GM12878 (cell line): ENCODE data around the gene RBM18. TPM values are rescaled to one million over a fixed set of nuclear protein-coding genes. Genes with fewer than 3 reads are reported as not detected.

Experiments used
- ATAC-seq: fragments of 200-7000 bp; cut with Tn5 transposase; 3 replicates; pipeline ENCODE4 v1.9.1; 2020; ENCODE audit warnings: mild to moderate bottlenecking, moderate library complexity
- BruUV-seq: library from RNA; stranded (reverse); fragments of 400-500 nt; replicated peaks from 2 replicates; lab custom pipeline; 2021; lab: Mats Ljungman, UMichigan
- CTCF ChIA-PET: fragments of 300-600 bp; sonication (Branson Sonifier 250); formaldehyde crosslinking; extraction: SDS; loops from one replicate; lab custom pipeline; 2021; ENCODE audit warnings: inconsistent platforms; lab: Yijun Ruan, JAX
- POLR2A ChIA-PET: fragments of 350-600 bp; formaldehyde crosslinking; extraction: SDS; loops from one replicate; lab custom pipeline; 2021; ENCODE audit warnings: inconsistent platforms; lab: Charles Lee
- RAD21 ChIA-PET: fragments of 300-600 bp; sonication (Branson Sonifier 250); formaldehyde crosslinking; loops from one replicate; lab custom pipeline; 2023; ENCODE audit warnings: antibody characterized with exemption; ENCODE audit not compliant: unreplicated experiment; lab: Charles Lee
- SMC1A ChIA-PET: fragments of 300-600 bp; sonication (Branson Sonifier 250); formaldehyde crosslinking; loops from one replicate; lab custom pipeline; 2023; ENCODE audit not compliant: unreplicated experiment, uncharacterized antibody; lab: Charles Lee
- DNase-seq: peaks from one replicate; pipeline ENCODE4 v3.0.0-alpha.2; 2011; ENCODE audit warnings: low read depth, low spot score
- FAIRE-seq: peaks from 3 replicates; lab custom pipeline; 2011; peaks lifted over from hg19 to GRCh38; lab: Jason Lieb, UNC
- H2AFZ ChIP-seq: 2 replicates; pipeline ENCODE4 v1.6.0; 2011; ENCODE audit warnings: low read depth, low read length, control low read depth; ENCODE audit not compliant: control insufficient read depth
- H3K27ac ChIP-seq: 2 replicates; pipeline ENCODE4 v1.5.1; 2011; ENCODE audit warnings: control low read depth; ENCODE audit not compliant: control insufficient read depth, insufficient read depth
- H3K27me3 ChIP-seq, 2 experiments: replicated peaks in 1 of 2; 2 replicates each; pipeline versions ENCODE4 v1.6.0 to v1.6.1; 2011; ENCODE audit warnings: low read length in 1 of 2; ENCODE audit not compliant: control insufficient read depth in 2 of 2, insufficient read depth in 2 of 2
- H3K36me3 ChIP-seq, 2 experiments: 2 replicates each; pipeline ENCODE4 v1.5.1; 2011; ENCODE audit warnings: low read length in 1 of 2; ENCODE audit not compliant: control insufficient read depth in 2 of 2, insufficient read depth in 2 of 2
- H3K4me1 ChIP-seq: 2 replicates; pipeline ENCODE4 v1.6.1; 2011; ENCODE audit warnings: mild to moderate bottlenecking, low read length, moderate library complexity, mixed read lengths; ENCODE audit not compliant: control insufficient read depth, insufficient read depth
- H3K4me2 ChIP-seq: 2 replicates; pipeline ENCODE4 v1.6.0; 2011; ENCODE audit warnings: control low read depth; ENCODE audit not compliant: control insufficient read depth, insufficient read depth
- H3K4me3 ChIP-seq: fragments of 200-600 bp; sonication (generic); 2 replicates; pipeline ENCODE4 v1.5.1; 2016
- H3K79me2 ChIP-seq: 2 replicates; pipeline ENCODE4 v1.6.0; 2011; ENCODE audit warnings: low read length; ENCODE audit not compliant: control insufficient read depth, insufficient read depth
- H3K9ac ChIP-seq: 2 replicates; pipeline ENCODE4 v1.8.0; 2011; ENCODE audit warnings: low read length, control low read depth, mixed read lengths; ENCODE audit not compliant: control insufficient read depth, insufficient read depth
- H3K9me3 ChIP-seq: replicated peaks from 3 replicates; pipeline ENCODE4 v1.5.1; 2011; ENCODE audit warnings: mild to moderate bottlenecking, low read length; ENCODE audit not compliant: control insufficient read depth, insufficient read depth
- H4K20me1 ChIP-seq: 2 replicates; pipeline ENCODE4 v1.6.0; 2011; ENCODE audit not compliant: control insufficient read depth, insufficient read depth
- ASH2L ChIP-seq: fragments of 300-600, 200-600 bp; sonication (generic); IDR thresholded peaks from 2 replicates; pipeline ENCODE4 v1.6.1; 2017; ENCODE audit warnings: low read depth, mild to moderate bottlenecking, borderline replicate concordance
- ATF7 ChIP-seq: fragments of 450-650 bp; IDR thresholded peaks from 2 replicates; pipeline ENCODE4 v1.6.1; 2016; ENCODE audit warnings: low read depth, mild to moderate bottlenecking
- BCL11A ChIP-seq: IDR thresholded peaks from 2 replicates; pipeline ENCODE4 v1.6.1; 2011; ENCODE audit warnings: low read depth, low read length
- KDM1A ChIP-seq: fragments of 200-600 bp; sonication (generic); IDR thresholded peaks from 2 replicates; pipeline ENCODE4 v1.6.1; 2016; ENCODE audit warnings: borderline replicate concordance
- PAX8 ChIP-seq: fragments of 450-650 bp; IDR thresholded peaks from 2 replicates; pipeline ENCODE4 v1.6.1; 2017; ENCODE audit warnings: mild to moderate bottlenecking, moderate library complexity
- POLR2A ChIP-seq: IDR thresholded peaks from 2 replicates; pipeline ENCODE4 v1.6.1; 2011; ENCODE audit warnings: low read depth, mild to moderate bottlenecking, low read length
- RELA ChIP-seq: fragments of 450-650 bp; IDR thresholded peaks from 2 replicates; pipeline ENCODE4 v1.8.0; 2014; ENCODE audit warnings: borderline replicate concordance; ENCODE audit not compliant: partially characterized antibody
- REST ChIP-seq: IDR thresholded peaks from 2 replicates; pipeline ENCODE4 v1.6.1; 2012; ENCODE audit warnings: mild to moderate bottlenecking, low read depth, low read length
- SIN3A ChIP-seq: IDR thresholded peaks from 2 replicates; pipeline ENCODE4 v1.6.1; 2012; ENCODE audit warnings: low read depth, low read length, improper control_type of control experiment
- SKIL ChIP-seq: fragments of 450-650 bp; IDR thresholded peaks from 2 replicates; pipeline ENCODE4 v1.6.1; 2017; ENCODE audit warnings: mild to moderate bottlenecking, low read depth, inconsistent platforms; ENCODE audit not compliant: poor library complexity, severe bottlenecking
- SUPT20H ChIP-seq: IDR thresholded peaks from 2 replicates; pipeline ENCODE4 v1.6.1; 2011; ENCODE audit warnings: low read depth, mild to moderate bottlenecking, low read length, moderate library complexity, borderline replicate concordance; ENCODE audit not compliant: control insufficient read depth
- TCF7 ChIP-seq: IDR thresholded peaks from 2 replicates; pipeline ENCODE4 v1.6.1; 2014; ENCODE audit warnings: antibody characterized with exemption, borderline replicate concordance
- ZBED1 ChIP-seq: IDR thresholded peaks from 2 replicates; pipeline ENCODE4 v1.6.1; 2016; ENCODE audit warnings: borderline replicate concordance
- ZNF622 ChIP-seq: fragments of 450-650 bp; IDR thresholded peaks from 2 replicates; pipeline ENCODE4 v1.6.1; 2017; ENCODE audit warnings: mild to moderate bottlenecking, inconsistent platforms
- WGBS: methylation state at CpG from one replicate; pipeline ENCODE4 v1.1.6; 2016; ENCODE audit warnings: low lambda C conversion rate; ENCODE audit not compliant: insufficient replicate concordance, insufficient coverage; ENCODE audit errors: missing lambda C conversion rate; 5-methylcytosine and 5-hydroxymethylcytosine counted together
- in situ Hi-C: fragments of 300-500 bp; cut with MboI; formaldehyde crosslinking; loops from 9 replicates; pipeline ENCODE4 v1.14.3; 2018; ENCODE audit warnings: mixed read lengths
- intact Hi-C: fragments of 100-400 bp; cut with micrococcal nuclease; formaldehyde crosslinking; loops from one replicate; pipeline ENCODE4 v1.14.2; 2022; ENCODE audit not compliant: unreplicated experiment
- polyA plus RNA-seq, 11 experiments: library from polyadenylated mRNA; depleted of rRNA in 4 of 11; unstranded in 6 of 11; stranded (reverse) in 5 of 11; fragments of >200 nt; fragmentation: Nextera tagmentation in 4 of 11; fragmentation: Illumina TruSeq in 1 of 11; extraction: Ambion mirVana in 4 of 11; extraction: Trizol in 1 of 11; gene quantifications; 1 replicate in 1 of 11; 2 replicates in 10 of 11; pipeline versions ENCODE4 v1.2.1 to v1.2.3, GENCODE V29; 2011 to 2016; ENCODE audit warnings: inconsistent platforms in 2 of 11, missing spikeins in 2 of 11, low read depth in 1 of 11
- total RNA-seq, 4 experiments: library from RNA; depleted of rRNA in 3 of 4; stranded (reverse); fragments of >200 nt in 3 of 4; fragmentation: Illumina TruSeq in 1 of 4; extraction: Trizol in 1 of 4; gene quantifications; 2 replicates each; pipeline versions ENCODE4 v1.2.1 to v1.2.3, GENCODE V29; 2013 to 2021
- TF ChIP-seq, protein P1 (sequence below): fragments of 450-650 bp; IDR thresholded peaks from 2 replicates; pipeline ENCODE4 v1.6.1; 2016; ENCODE audit warnings: mild to moderate bottlenecking
- TF ChIP-seq, protein P2 (sequence below): IDR thresholded peaks from 2 replicates; pipeline ENCODE4 v1.6.1; 2011; ENCODE audit warnings: low read depth, low read length, improper control_type of control experiment, borderline replicate concordance

Gene RBM18
- total and polyA plus RNA-seq, 10 of the 15 experiments (the other 5 are each of a cell fraction or from before 2014, with no cell fraction given): 6.4 to 46.8 (median 30.4) TPM

DNA sequence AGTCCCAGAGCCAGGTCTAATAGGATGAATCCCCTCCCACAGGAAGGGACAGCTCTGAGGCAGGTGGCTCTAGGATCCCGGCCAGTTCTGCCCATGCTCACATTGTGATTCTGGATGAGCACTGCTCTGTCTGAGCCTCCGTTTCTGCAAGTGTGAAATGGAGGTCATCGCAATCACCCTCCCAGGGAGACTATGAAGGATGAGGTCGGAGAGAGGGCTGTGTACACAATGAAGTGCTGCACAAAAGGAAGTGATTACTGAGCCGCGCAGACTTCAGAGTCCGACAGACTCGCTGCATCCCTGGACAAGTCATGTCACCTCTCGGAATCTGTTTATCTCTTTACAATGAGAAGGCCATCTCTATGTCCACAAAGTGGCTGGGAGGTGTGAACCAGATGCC, 57.5 kb downstream of the RBM18 start:
- Histone ChIP-seq H3K36me3 (no peaks in the 10 kb centered on the region), H3K27me3 (peaks cover 0 to 1% of the 10 kb centered on the region in 2 experiments; a peak in 2 of 4 replicates), H3K79me2 (no peaks in the 10 kb centered on the region), H3K9ac (no peak overlapping the region), H3K9me3 (no peaks in the 10 kb centered on the region), H3K4me1 (no peaks in the 10 kb centered on the region), H3K27ac (no peak overlapping the region), H2AFZ (no peak overlapping the region), H3K4me2 (no peak overlapping the region), H3K4me3 (no peak overlapping the region), H4K20me1 (no peaks in the 10 kb centered on the region)
- ChIA-PET RAD21 (no interaction called here), POLR2A (no interaction called here), CTCF (interaction anchor here (1.2 kb wide), 1 partner anchor 82 kb away, joined by 4 read pairs; no protein-coding TSS in a partner anchor), SMC1A (no interaction called here)
- in situ Hi-C loops: no loop called here
- no peak for ATAC-seq
- intact Hi-C loops: no loop called here
- TF ChIP-seq, protein P1, sequence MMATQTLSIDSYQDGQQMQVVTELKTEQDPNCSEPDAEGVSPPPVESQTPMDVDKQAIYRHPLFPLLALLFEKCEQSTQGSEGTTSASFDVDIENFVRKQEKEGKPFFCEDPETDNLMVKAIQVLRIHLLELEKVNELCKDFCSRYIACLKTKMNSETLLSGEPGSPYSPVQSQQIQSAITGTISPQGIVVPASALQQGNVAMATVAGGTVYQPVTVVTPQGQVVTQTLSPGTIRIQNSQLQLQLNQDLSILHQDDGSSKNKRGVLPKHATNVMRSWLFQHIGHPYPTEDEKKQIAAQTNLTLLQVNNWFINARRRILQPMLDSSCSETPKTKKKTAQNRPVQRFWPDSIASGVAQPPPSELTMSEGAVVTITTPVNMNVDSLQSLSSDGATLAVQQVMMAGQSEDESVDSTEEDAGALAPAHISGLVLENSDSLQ: no peak
- TF ChIP-seq ASH2L (no peak), SKIL (no peak), SIN3A (no peak), REST (no peak), TCF7 (no peak), ZNF622 (no peak), PAX8 (no peak), KDM1A (no peak), ATF7 (no peak), ZBED1 (no peak), BCL11A (no peak), POLR2A (no peak), RELA (no peak), SUPT20H (no peak)
- TF ChIP-seq, protein P2, sequence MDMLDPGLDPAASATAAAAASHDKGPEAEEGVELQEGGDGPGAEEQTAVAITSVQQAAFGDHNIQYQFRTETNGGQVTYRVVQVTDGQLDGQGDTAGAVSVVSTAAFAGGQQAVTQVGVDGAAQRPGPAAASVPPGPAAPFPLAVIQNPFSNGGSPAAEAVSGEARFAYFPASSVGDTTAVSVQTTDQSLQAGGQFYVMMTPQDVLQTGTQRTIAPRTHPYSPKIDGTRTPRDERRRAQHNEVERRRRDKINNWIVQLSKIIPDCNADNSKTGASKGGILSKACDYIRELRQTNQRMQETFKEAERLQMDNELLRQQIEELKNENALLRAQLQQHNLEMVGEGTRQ: no peak
- DNase-seq: no peak
- 57% methylated on average over 9 of the region's 9 CpGs for WGBS
- BruUV-seq: no TSS peak
- no peak for FAIRE-seq
